ENCODE measurements around the gene ERBB2. TPM values are rescaled to one million over a fixed set of nuclear protein-coding genes. Genes with fewer than 3 reads are reported as not detected.
A peak's percentile ranks its signal among the peaks of the same experiment; 100 is the strongest.

Gene ERBB2
- total RNA-seq, 1 donor = 44.2 TPM

GRCh38 chr17:39679521-39680192 lies 20.2 kb upstream of the ERBB2 start:
- Histone ChIP-seq H3K4me2 (ENCODE audit: insufficient read depth, low read length) (no peak overlapping the region), H3K27me3 (ENCODE audit: insufficient read depth, low read length) (no peaks in the 10 kb centered on the region), H4K20me1 (ENCODE audit: insufficient read depth, low read length) (peaks cover 8% of the 10 kb centered on the region), H3K27ac (ENCODE audit: low read depth, low read length) (no peak overlapping the region), H3K79me2 (ENCODE audit: insufficient read depth, low read length) (no peaks in the 10 kb centered on the region), H3K36me3 (ENCODE audit: insufficient read depth, low read length) (no peaks in the 10 kb centered on the region), H3K4me1 (ENCODE audit: insufficient read depth, low read length) (no peaks in the 10 kb centered on the region), H3K9me3 (ENCODE audit: low read depth, low read length) (no peaks in the 10 kb centered on the region), H3K4me3 (ENCODE audit: insufficient read depth, low read length) (no peak overlapping the region), H2AFZ (ENCODE audit: low read length) (no peak overlapping the region)
- no peak for TF ChIP-seq CTCF (IDR thresholded peaks at IDR 0.05; ENCODE audit: extremely low read depth, low read depth, low read length)
- peak; percentile 26 for DNase-seq (ENCODE audit: insufficient read length, low spot score, missing footprints)

GRCh38 chr17:39683295-39683939 lies 16.4 kb upstream of the ERBB2 start:
- Histone ChIP-seq H3K4me3 (ENCODE audit: insufficient read depth, low read length) (no peak overlapping the region), H3K4me1 (ENCODE audit: insufficient read depth, low read length) (peaks cover 9% of the 10 kb centered on the region), H3K27me3 (ENCODE audit: insufficient read depth, low read length) (no peaks in the 10 kb centered on the region), H2AFZ (ENCODE audit: low read length) (no peak overlapping the region), H3K79me2 (ENCODE audit: insufficient read depth, low read length) (no peaks in the 10 kb centered on the region), H3K4me2 (ENCODE audit: insufficient read depth, low read length) (no peak overlapping the region), H3K9me3 (ENCODE audit: low read depth, low read length) (no peaks in the 10 kb centered on the region), H4K20me1 (ENCODE audit: insufficient read depth, low read length) (no peaks in the 10 kb centered on the region), H3K36me3 (ENCODE audit: insufficient read depth, low read length) (no peaks in the 10 kb centered on the region), H3K27ac (ENCODE audit: low read depth, low read length) (no peak overlapping the region)
- no peak for DNase-seq (ENCODE audit: insufficient read length, low spot score, missing footprints)
- TF ChIP-seq CTCF (IDR thresholded peaks at IDR 0.05; ENCODE audit: extremely low read depth, low read depth, low read length) = no peak

GRCh38 chr17:39684369-39685192 lies 15.3 kb upstream of the ERBB2 start:
- TF ChIP-seq CTCF (IDR thresholded peaks at IDR 0.05; ENCODE audit: extremely low read depth, low read depth, low read length) = no peak
- Histone ChIP-seq H2AFZ (ENCODE audit: low read length) (no peak overlapping the region), H3K79me2 (ENCODE audit: insufficient read depth, low read length) (no peaks in the 10 kb centered on the region), H3K27ac (ENCODE audit: low read depth, low read length) (no peak overlapping the region), H3K27me3 (ENCODE audit: insufficient read depth, low read length) (no peaks in the 10 kb centered on the region), H3K4me3 (ENCODE audit: insufficient read depth, low read length) (no peak overlapping the region), H3K9me3 (ENCODE audit: low read depth, low read length) (no peaks in the 10 kb centered on the region), H3K36me3 (ENCODE audit: insufficient read depth, low read length) (no peaks in the 10 kb centered on the region), H4K20me1 (ENCODE audit: insufficient read depth, low read length) (no peaks in the 10 kb centered on the region), H3K4me1 (ENCODE audit: insufficient read depth, low read length) (peaks cover 15% of the 10 kb centered on the region), H3K4me2 (ENCODE audit: insufficient read depth, low read length) (no peak overlapping the region)
- DNase-seq (ENCODE audit: insufficient read length, low spot score, missing footprints) = peak; percentile 26

- Histone ChIP-seq H3K9me3 (ENCODE audit: low read depth, low read length) (no peaks in the 10 kb centered on the region), H2AFZ (ENCODE audit: low read length) (peak overlapping the region; percentile 99), H3K4me2 (ENCODE audit: insufficient read depth, low read length) (peak overlapping the region; percentile 99), H3K27me3 (ENCODE audit: insufficient read depth, low read length) (no peaks in the 10 kb centered on the region), H3K4me1 (ENCODE audit: insufficient read depth, low read length) (peaks cover 15% of the 10 kb centered on the region), H4K20me1 (ENCODE audit: insufficient read depth, low read length) (no peaks in the 10 kb centered on the region), H3K79me2 (ENCODE audit: insufficient read depth, low read length) (no peaks in the 10 kb centered on the region), H3K36me3 (ENCODE audit: insufficient read depth, low read length) (no peaks in the 10 kb centered on the region), H3K4me3 (ENCODE audit: insufficient read depth, low read length) (peak overlapping the region; percentile 96), H3K27ac (ENCODE audit: low read depth, low read length) (no peak overlapping the region)
- TF ChIP-seq CTCF (IDR thresholded peaks at IDR 0.05; ENCODE audit: extremely low read depth, low read depth, low read length) = no peak
- DNase-seq (ENCODE audit: insufficient read length, low spot score, missing footprints) = peak; percentile 1
These were observed 12.7 kb upstream of the ERBB2 start for GRCh38 chr17:39687101-39687545.

Measured in osteoblast (primary cell).